Hepatocyte (in vitro differentiated cells): ENCODE data around the gene CHFR. TPM values are rescaled to one million over a fixed set of nuclear protein-coding genes. Genes with fewer than 3 reads are reported as not detected.

ENCODE experiments used
- DNase-seq: peaks from one replicate; pipeline ENCODE4 v3.0.0-alpha.2; 2016; ENCODE audit warnings: low spot score
- H2AFZ ChIP-seq: fragments of 200-600 bp; sonication (generic); 2 replicates; pipeline ENCODE4 v1.6.0; 2016; ENCODE audit warnings: antibody characterized with exemption, mild to moderate bottlenecking
- H3K27ac ChIP-seq: fragments of 200-600 bp; sonication (generic); 2 replicates; pipeline ENCODE4 v1.5.1; 2016; ENCODE audit warnings: mild to moderate bottlenecking
- H3K27me3 ChIP-seq: fragments of 200-600 bp; sonication (generic); 2 replicates; pipeline ENCODE4 v1.6.1; 2016
- H3K36me3 ChIP-seq: fragments of 200-600 bp; sonication (generic); replicated peaks from 2 replicates; pipeline ENCODE4 v1.5.1; 2016; ENCODE audit warnings: low read depth; ENCODE audit not compliant: insufficient read depth
- H3K4me1 ChIP-seq: fragments of 200-600 bp; sonication (generic); 2 replicates; pipeline ENCODE4 v1.5.1; 2016; ENCODE audit warnings: mild to moderate bottlenecking, moderate library complexity; ENCODE audit not compliant: insufficient read depth
- H3K4me2 ChIP-seq: fragments of 200-600 bp; sonication (generic); 2 replicates; pipeline ENCODE4 v1.6.0; 2016
- H3K4me3 ChIP-seq: fragments of 200-600 bp; sonication (generic); 2 replicates; pipeline ENCODE4 v1.5.1; 2016; ENCODE audit warnings: mild to moderate bottlenecking
- H3K79me2 ChIP-seq: fragments of 200-600 bp; sonication (generic); 2 replicates; pipeline ENCODE4 v1.6.0; 2017; ENCODE audit warnings: mild to moderate bottlenecking
- H3K9me2 ChIP-seq: fragments of 200-600 bp; sonication (generic); replicated peaks from 2 replicates; pipeline ENCODE4 v1.6.0; 2017; ENCODE audit warnings: mild to moderate bottlenecking; ENCODE audit not compliant: insufficient read depth
- H3K9me3 ChIP-seq: fragments of 200-600 bp; sonication (generic); 2 replicates; pipeline ENCODE4 v1.5.1; 2016; ENCODE audit warnings: low read depth, mild to moderate bottlenecking
- H4K20me1 ChIP-seq: fragments of 200-600 bp; sonication (generic); 2 replicates; pipeline ENCODE4 v1.6.0; 2016; ENCODE audit warnings: mild to moderate bottlenecking; ENCODE audit not compliant: insufficient read depth, poor library complexity, severe bottlenecking
- EZH2 ChIP-seq: fragments of 200-600 bp; sonication (generic); IDR thresholded peaks from 2 replicates; pipeline ENCODE4 v1.6.1; 2016; ENCODE audit warnings: antibody characterized with exemption, mild to moderate bottlenecking, borderline replicate concordance
- EZH2phosphoT487 ChIP-seq: fragments of 200-600 bp; sonication (generic); IDR thresholded peaks from one replicate; pipeline ENCODE4 v1.6.1; 2018; ENCODE audit warnings: antibody characterized with exemption, mild to moderate bottlenecking, low read depth, moderate library complexity; ENCODE audit not compliant: unreplicated experiment, severe bottlenecking
- WGBS: methylation state at CpG from one replicate; pipeline ENCODE4 v1.1.6; 2016; ENCODE audit warnings: low lambda C conversion rate; ENCODE audit errors: missing lambda C conversion rate; 5-methylcytosine and 5-hydroxymethylcytosine counted together
- polyA plus RNA-seq: library from polyadenylated mRNA; unstranded; fragments of >200 nt; fragmentation: Nextera tagmentation; extraction: Ambion mirVana; gene quantifications from 2 replicates; pipeline ENCODE4 v1.2.1, GENCODE V29; 2016
- total RNA-seq: library from RNA; depleted of rRNA; stranded (reverse); fragments of >200 nt; gene quantifications from 2 replicates; pipeline ENCODE4 v1.2.3, GENCODE V29; 2014
- TF ChIP-seq, protein P1 (sequence below): fragments of 200-600 bp; sonication (generic); IDR thresholded peaks from 2 replicates; pipeline ENCODE4 v1.5.1; 2016; ENCODE audit warnings: antibody characterized with exemption, mild to moderate bottlenecking; ENCODE audit not compliant: poor library complexity

Gene CHFR
- total and polyA plus RNA-seq, 2 experiments from 2014 or later, result 33.4 to 36.8 TPM

DNA sequence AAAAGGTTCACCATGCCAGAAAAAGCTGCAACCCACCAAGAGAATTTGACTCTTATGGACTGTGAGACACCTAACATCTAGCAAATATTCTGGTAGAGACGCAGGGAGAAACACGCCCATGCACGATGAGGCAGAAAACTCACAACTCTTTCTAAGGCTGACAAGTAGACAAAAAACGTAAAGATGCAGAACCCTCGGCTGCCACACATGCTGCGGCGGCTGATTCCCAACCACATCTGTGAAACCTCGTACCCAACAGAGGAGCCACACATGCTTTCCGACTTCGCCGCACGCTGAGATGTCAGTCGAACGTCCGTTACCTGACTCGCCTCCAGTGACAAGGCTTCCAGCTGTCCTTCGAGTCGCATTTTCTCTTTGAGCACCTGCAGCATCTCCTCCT is 80.5 kb downstream of the CHFR start:
- no peak for TF ChIP-seq EZH2
- no peak for DNase-seq
- Histone ChIP-seq H2AFZ (no peak overlapping the region), H4K20me1 (peaks cover 37% of the 10 kb centered on the region), H3K9me2 (no peaks in the 10 kb centered on the region), H3K27me3 (no peaks in the 10 kb centered on the region), H3K36me3 (no peaks in the 10 kb centered on the region), H3K9me3 (no peaks in the 10 kb centered on the region), H3K79me2 (peaks cover 33% of the 10 kb centered on the region), H3K4me3 (no peak overlapping the region), H3K4me1 (no peaks in the 10 kb centered on the region), H3K27ac (no peak overlapping the region), H3K4me2 (no peak overlapping the region)
- WGBS, result 96% methylated on average over 18 of the region's 18 CpGs

DNA sequence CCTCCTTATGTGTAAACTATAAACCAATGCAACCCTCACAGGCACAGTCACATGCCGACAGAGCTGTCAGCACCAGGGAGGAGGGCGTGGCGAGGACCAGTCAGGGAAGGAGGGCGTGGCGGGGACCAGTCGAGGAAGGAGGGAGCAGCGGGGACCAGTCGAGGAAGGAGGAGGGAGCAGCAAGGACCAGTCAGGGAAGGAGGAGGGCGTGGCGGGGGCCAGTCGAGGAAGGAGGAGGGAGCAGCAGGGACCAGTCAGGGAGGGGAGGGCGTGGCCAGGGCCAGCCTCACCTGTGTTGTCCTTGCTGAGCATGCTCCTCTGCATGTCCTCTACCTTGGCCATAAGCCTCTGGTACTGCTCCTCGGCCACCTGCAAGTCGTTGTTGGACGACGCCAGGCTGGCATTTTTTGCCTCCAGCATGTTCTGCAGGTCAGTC is 83.0 kb downstream of the CHFR start:
- peaks cover 37% of the 10 kb centered on the region for H4K20me1 ChIP-seq
- no peak overlapping the region for H3K4me3 ChIP-seq
- H3K27me3 ChIP-seq, result no peaks in the 10 kb centered on the region
- no peaks in the 10 kb centered on the region for H3K36me3 ChIP-seq
- no peak overlapping the region for H3K27ac ChIP-seq
- no peak overlapping the region for H2AFZ ChIP-seq
- no peaks in the 10 kb centered on the region for H3K4me1 ChIP-seq
- no peak overlapping the region for H3K4me2 ChIP-seq
- H3K9me2 ChIP-seq, result no peaks in the 10 kb centered on the region
- no peak for TF ChIP-seq EZH2
- TF ChIP-seq, protein P1, sequence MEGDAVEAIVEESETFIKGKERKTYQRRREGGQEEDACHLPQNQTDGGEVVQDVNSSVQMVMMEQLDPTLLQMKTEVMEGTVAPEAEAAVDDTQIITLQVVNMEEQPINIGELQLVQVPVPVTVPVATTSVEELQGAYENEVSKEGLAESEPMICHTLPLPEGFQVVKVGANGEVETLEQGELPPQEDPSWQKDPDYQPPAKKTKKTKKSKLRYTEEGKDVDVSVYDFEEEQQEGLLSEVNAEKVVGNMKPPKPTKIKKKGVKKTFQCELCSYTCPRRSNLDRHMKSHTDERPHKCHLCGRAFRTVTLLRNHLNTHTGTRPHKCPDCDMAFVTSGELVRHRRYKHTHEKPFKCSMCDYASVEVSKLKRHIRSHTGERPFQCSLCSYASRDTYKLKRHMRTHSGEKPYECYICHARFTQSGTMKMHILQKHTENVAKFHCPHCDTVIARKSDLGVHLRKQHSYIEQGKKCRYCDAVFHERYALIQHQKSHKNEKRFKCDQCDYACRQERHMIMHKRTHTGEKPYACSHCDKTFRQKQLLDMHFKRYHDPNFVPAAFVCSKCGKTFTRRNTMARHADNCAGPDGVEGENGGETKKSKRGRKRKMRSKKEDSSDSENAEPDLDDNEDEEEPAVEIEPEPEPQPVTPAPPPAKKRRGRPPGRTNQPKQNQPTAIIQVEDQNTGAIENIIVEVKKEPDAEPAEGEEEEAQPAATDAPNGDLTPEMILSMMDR, result no peak
- no peak for TF ChIP-seq EZH2phosphoT487
- DNase-seq, result peak; percentile 34
- WGBS, result 92% methylated on average over 8 of the region's 16 CpGs
- H3K79me2 ChIP-seq, result peaks cover 24% of the 10 kb centered on the region
- no peaks in the 10 kb centered on the region for H3K9me3 ChIP-seq

DNA sequence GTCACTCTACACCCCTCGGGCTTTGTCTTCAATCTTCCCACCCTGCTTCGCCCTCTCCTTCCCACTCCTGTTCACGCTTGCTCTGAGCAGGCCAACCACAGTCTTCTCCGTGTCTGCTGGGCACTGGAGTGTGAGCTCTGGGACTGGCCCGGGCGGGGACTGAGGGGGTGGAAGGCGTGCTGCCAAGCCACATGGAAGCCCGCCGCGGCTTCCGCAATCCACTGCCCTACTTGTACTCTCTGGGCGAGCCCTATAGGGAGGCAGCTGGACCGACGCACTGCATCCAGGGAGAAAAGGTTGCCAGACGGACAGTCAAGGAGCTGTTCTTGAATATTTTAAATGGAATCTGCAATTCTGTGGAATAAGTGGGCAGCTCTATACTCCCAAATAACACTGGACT is 83.5 kb downstream of the CHFR start:
- WGBS, result 97% methylated on average over 15 of the region's 15 CpGs
- no peaks in the 10 kb centered on the region for H3K4me1 ChIP-seq
- H3K9me2 ChIP-seq, result no peaks in the 10 kb centered on the region
- H3K36me3 ChIP-seq, result no peaks in the 10 kb centered on the region
- H2AFZ ChIP-seq, result no peak overlapping the region
- peaks cover 37% of the 10 kb centered on the region for H4K20me1 ChIP-seq
- H3K4me2 ChIP-seq, result no peak overlapping the region
- peaks cover 24% of the 10 kb centered on the region for H3K79me2 ChIP-seq
- H3K9me3 ChIP-seq, result no peaks in the 10 kb centered on the region
- DNase-seq, result no peak
- TF ChIP-seq EZH2 (no peak), EZH2phosphoT487 (no peak)
- TF ChIP-seq, protein P1, result no peak
- no peak overlapping the region for H3K27ac ChIP-seq
- H3K4me3 ChIP-seq, result no peak overlapping the region
- H3K27me3 ChIP-seq, result no peaks in the 10 kb centered on the region

DNA sequence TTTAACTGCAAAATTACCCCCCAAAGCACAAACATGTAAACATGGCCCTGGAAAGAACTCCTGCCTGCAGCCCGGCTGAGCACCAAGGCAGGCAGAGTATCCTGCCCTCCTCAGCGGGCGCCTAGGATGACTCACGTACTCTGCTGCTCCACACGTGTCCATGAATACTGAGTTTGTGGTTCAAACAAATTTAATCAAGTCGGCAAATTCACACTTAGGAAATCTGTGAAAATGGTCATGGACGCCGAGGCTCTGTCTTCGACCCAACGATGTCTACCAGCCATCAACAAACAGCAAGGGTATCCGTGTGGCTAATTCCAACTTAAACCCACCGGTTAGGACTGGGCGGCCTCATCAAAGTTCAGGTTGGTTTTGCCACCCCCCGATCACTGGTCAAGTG is 84.3 kb downstream of the CHFR start:
- Histone ChIP-seq H3K79me2 (peaks cover 19% of the 10 kb centered on the region), H3K27me3 (no peaks in the 10 kb centered on the region), H4K20me1 (peaks cover 32% of the 10 kb centered on the region), H3K4me3 (no peak overlapping the region), H3K4me1 (no peaks in the 10 kb centered on the region), H3K9me2 (no peaks in the 10 kb centered on the region), H3K9me3 (no peaks in the 10 kb centered on the region), H3K27ac (no peak overlapping the region), H3K36me3 (no peaks in the 10 kb centered on the region), H3K4me2 (no peak overlapping the region), H2AFZ (no peak overlapping the region)
- 95% methylated on average over 14 of the region's 14 CpGs for WGBS
- TF ChIP-seq EZH2phosphoT487 (no peak), EZH2 (no peak)
- TF ChIP-seq, protein P1, result no peak
- DNase-seq, result no peak
